HepG2 (cell line): ENCODE data around the gene NOTUM. TPM values are rescaled to one million over a fixed set of nuclear protein-coding genes. Genes with fewer than 3 reads are reported as not detected.

Experiments
- DNMT1 ChIP-seq: sonication (generic); formaldehyde crosslinking; IDR thresholded peaks from 2 replicates; pipeline ENCODE4 v1.5.1; 2020; ENCODE audit warnings: mild to moderate bottlenecking, missing genetic modification reagents
- EED ChIP-seq: sonication (generic); formaldehyde crosslinking; IDR thresholded peaks from 2 replicates; pipeline ENCODE4 v1.5.0; 2020; ENCODE audit warnings: mild to moderate bottlenecking, missing genetic modification reagents
- HNRNPK ChIP-seq: fragments of 200-400 bp; formaldehyde crosslinking; IDR thresholded peaks from 2 replicates; pipeline ENCODE4 v1.6.1; 2018; ENCODE audit warnings: low read length, low read depth, moderate library complexity, mild to moderate bottlenecking; ENCODE audit not compliant: poor library complexity, severe bottlenecking
- KDM2A ChIP-seq: sonication (generic); formaldehyde crosslinking; IDR thresholded peaks from 2 replicates; pipeline ENCODE4 v1.4.0; 2020; ENCODE audit warnings: low read depth, missing genetic modification reagents, borderline replicate concordance
- KLF13 ChIP-seq: sonication (generic); formaldehyde crosslinking; IDR thresholded peaks from 2 replicates; pipeline ENCODE4 v1.4.0; 2020; ENCODE audit warnings: mild to moderate bottlenecking, missing genetic modification reagents
- MTF1 ChIP-seq: sonication (generic); formaldehyde crosslinking; IDR thresholded peaks from 2 replicates; pipeline ENCODE4 v1.5.0; 2020; ENCODE audit warnings: missing genetic modification reagents
- NRL ChIP-seq: sonication (generic); formaldehyde crosslinking; IDR thresholded peaks from 2 replicates; pipeline ENCODE4 v1.5.0; 2020; ENCODE audit warnings: missing genetic modification reagents, mild to moderate bottlenecking, moderate library complexity, borderline replicate concordance
- RXRA ChIP-seq: sonication (generic); formaldehyde crosslinking; IDR thresholded peaks from 2 replicates; pipeline ENCODE4 v1.5.1; 2020; ENCODE audit warnings: missing genetic modification reagents
- SALL1 ChIP-seq: sonication (generic); formaldehyde crosslinking; IDR thresholded peaks from 2 replicates; pipeline ENCODE4 v1.8.0; 2022; ENCODE audit warnings: mild to moderate bottlenecking, missing genetic modification reagents
- TCF7L2 ChIP-seq: IDR thresholded peaks from 2 replicates; pipeline ENCODE4 v1.6.1; 2011; ENCODE audit warnings: mild to moderate bottlenecking, low read depth, low read length, moderate library complexity
- U2AF2 ChIP-seq: fragments of 200-400 bp; formaldehyde crosslinking; IDR thresholded peaks from 2 replicates; pipeline ENCODE4 v1.6.1; 2017; ENCODE audit warnings: low read depth, mild to moderate bottlenecking, low read length
- ZMYM3 ChIP-seq: sonication (generic); formaldehyde crosslinking; IDR thresholded peaks from 2 replicates; pipeline ENCODE4 v1.5.1; 2020; ENCODE audit warnings: mild to moderate bottlenecking, missing genetic modification reagents
- ZNF296 ChIP-seq: sonication (generic); formaldehyde crosslinking; conservative IDR thresholded peaks from 2 replicates; pipeline ENCODE4 v1.5.0; 2020; ENCODE audit warnings: mild to moderate bottlenecking, missing genetic modification reagents
- ZNF337 ChIP-seq: sonication (generic); formaldehyde crosslinking; IDR thresholded peaks from 2 replicates; pipeline ENCODE4 v1.5.1; 2020; ENCODE audit warnings: missing genetic modification reagents, low read depth, mild to moderate bottlenecking, borderline replicate concordance
- ZNF350 ChIP-seq: sonication (generic); formaldehyde crosslinking; IDR thresholded peaks from 2 replicates; pipeline ENCODE4 v1.4.0; 2020; ENCODE audit warnings: mild to moderate bottlenecking, low read depth, missing genetic modification reagents, borderline replicate concordance
- ZNF749 ChIP-seq: sonication (generic); formaldehyde crosslinking; IDR thresholded peaks from 2 replicates; pipeline ENCODE4 v1.8.0; 2022; ENCODE audit warnings: mild to moderate bottlenecking, missing genetic modification reagents, moderate library complexity, borderline replicate concordance
- polyA plus RNA-seq, 8 experiments: library from polyadenylated mRNA; depleted of rRNA in 3 of 8; stranded (reverse) in 7 of 8; unstranded in 1 of 8; fragments of >200 nt; fragmentation: Illumina TruSeq in 4 of 8; extraction: Trizol in 4 of 8; gene quantifications; 2 replicates each; pipeline versions ENCODE4 v1.2.1 to v1.2.3, GENCODE V29; 2011 to 2016; ENCODE audit warnings: low read depth in 4 of 8, missing spikeins in 1 of 8, mixed read lengths in 1 of 8; ENCODE audit not compliant: insufficient read depth in 1 of 8
- total RNA-seq, 5 experiments: library from RNA; depleted of rRNA; stranded (reverse); fragments of >200 nt; fragmentation: Illumina TruSeq; extraction: Trizol; gene quantifications; 2 replicates each; pipeline ENCODE4 v1.2.3, GENCODE V29; 2016; ENCODE audit warnings: low read depth in 1 of 5
- TF ChIP-seq, protein P1 (sequence below): sonication (generic); formaldehyde crosslinking; IDR thresholded peaks from 2 replicates; pipeline ENCODE4 v1.9.0; 2022; ENCODE audit warnings: missing genetic modification reagents, mild to moderate bottlenecking, borderline replicate concordance
- TF ChIP-seq, protein P2 (sequence below): sonication (generic); formaldehyde crosslinking; IDR thresholded peaks from 2 replicates; pipeline ENCODE4 v1.8.1; 2022; ENCODE audit warnings: low read depth, mild to moderate bottlenecking, missing genetic modification reagents
- TF ChIP-seq, protein P3 (sequence below): sonication (generic); formaldehyde crosslinking; IDR thresholded peaks from 2 replicates; pipeline ENCODE4 v1.4.0; 2020; ENCODE audit warnings: mild to moderate bottlenecking, missing genetic modification reagents
- TF ChIP-seq, protein P4 (sequence below): sonication (generic); IDR thresholded peaks from 2 replicates; pipeline ENCODE4 v1.6.1; 2016; ENCODE audit warnings: low read depth, borderline replicate concordance

NOTUM gene
- total and polyA plus RNA-seq, 2 of the 13 experiments (the other 11 are each of a cell fraction or from before 2014, with no cell fraction given), result 150 to 160 TPM

DNA sequence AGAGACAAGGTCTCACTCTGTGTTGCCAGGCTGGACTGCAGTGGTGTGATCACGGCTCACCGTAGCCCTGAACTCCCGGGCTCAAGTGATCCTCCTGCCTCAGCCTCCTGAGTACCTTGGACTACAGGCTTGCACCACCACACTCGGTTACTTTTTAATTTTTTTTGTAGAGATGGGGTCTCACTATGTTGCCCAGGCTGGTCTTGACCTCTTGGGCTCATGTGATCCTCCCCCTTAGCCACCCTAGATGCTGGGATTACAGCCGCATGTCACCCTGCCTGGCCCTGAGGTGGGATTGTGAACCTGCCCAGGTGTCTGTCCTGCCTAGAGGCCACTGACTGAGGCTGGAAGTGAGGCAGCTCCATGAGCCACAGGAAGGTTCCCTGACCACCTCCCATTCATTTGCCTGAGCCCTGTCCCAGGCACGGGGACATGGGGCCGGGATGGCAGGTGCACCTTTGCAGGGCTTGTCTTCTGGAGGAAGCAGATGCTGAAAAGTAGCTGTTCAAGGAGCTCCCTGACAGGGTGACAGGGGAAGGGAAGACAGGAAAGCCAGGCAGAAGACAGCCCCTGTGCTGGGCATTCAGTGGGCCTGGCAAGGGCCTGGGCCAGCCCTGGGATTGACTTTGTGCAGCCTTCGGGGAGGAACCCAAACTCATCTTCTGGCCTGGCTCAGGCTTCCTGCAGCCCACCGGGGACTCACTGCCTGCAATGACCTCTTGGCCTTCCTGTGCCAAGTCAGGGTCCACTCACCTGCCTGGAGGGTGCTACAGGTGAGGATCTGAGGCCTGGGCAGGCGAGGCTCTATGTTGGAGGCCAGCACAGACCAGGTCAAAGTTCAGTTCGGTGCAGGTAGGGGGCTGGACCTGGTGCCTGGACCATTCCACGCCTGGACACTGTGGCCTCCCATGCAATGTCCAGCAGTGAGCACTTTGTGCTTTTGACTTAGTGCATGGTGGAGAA lies 8.1 kb upstream of the NOTUM start (continued):
- TF ChIP-seq ZNF749 (CRISPR knock-in tag) (no peak), KLF13 (CRISPR knock-in tag) (no peak), DNMT1 (CRISPR knock-in tag) (no peak), EED (CRISPR knock-in tag) (0 out of 2 replicates have a peak, but pooled peaks have one; percentile 57), U2AF2 (no peak), ZNF296 (peak; percentile 72), ZMYM3 (CRISPR knock-in tag) (peak; percentile 69), NRL (peak; percentile 57), ZNF337 (0 out of 2 replicates have a peak, but pooled peaks have one; percentile 12), RXRA (peak; percentile 54), TCF7L2 (no peak), MTF1 (no peak), HNRNPK (no peak), KDM2A (CRISPR knock-in tag) (peak; percentile 20; the same call in 1 of the 2 replicates), ZNF350 (CRISPR knock-in tag) (peak; percentile 45; the same call in 1 of the 2 replicates), SALL1 (CRISPR knock-in tag) (peak; percentile 35)
- TF ChIP-seq, protein P1, sequence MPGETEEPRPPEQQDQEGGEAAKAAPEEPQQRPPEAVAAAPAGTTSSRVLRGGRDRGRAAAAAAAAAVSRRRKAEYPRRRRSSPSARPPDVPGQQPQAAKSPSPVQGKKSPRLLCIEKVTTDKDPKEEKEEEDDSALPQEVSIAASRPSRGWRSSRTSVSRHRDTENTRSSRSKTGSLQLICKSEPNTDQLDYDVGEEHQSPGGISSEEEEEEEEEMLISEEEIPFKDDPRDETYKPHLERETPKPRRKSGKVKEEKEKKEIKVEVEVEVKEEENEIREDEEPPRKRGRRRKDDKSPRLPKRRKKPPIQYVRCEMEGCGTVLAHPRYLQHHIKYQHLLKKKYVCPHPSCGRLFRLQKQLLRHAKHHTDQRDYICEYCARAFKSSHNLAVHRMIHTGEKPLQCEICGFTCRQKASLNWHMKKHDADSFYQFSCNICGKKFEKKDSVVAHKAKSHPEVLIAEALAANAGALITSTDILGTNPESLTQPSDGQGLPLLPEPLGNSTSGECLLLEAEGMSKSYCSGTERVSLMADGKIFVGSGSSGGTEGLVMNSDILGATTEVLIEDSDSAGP (CRISPR knock-in tag), result peak; percentile 70
- TF ChIP-seq, protein P2, sequence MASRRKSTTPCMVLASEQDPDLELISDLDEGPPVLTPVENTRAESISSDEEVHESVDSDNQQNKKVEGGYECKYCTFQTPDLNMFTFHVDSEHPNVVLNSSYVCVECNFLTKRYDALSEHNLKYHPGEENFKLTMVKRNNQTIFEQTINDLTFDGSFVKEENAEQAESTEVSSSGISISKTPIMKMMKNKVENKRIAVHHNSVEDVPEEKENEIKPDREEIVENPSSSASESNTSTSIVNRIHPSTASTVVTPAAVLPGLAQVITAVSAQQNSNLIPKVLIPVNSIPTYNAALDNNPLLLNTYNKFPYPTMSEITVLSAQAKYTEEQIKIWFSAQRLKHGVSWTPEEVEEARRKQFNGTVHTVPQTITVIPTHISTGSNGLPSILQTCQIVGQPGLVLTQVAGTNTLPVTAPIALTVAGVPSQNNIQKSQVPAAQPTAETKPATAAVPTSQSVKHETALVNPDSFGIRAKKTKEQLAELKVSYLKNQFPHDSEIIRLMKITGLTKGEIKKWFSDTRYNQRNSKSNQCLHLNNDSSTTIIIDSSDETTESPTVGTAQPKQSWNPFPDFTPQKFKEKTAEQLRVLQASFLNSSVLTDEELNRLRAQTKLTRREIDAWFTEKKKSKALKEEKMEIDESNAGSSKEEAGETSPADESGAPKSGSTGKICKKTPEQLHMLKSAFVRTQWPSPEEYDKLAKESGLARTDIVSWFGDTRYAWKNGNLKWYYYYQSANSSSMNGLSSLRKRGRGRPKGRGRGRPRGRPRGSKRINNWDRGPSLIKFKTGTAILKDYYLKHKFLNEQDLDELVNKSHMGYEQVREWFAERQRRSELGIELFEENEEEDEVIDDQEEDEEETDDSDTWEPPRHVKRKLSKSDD (CRISPR knock-in tag), result 0 out of 2 replicates have a peak, but pooled peaks have one; percentile 30
- TF ChIP-seq, protein P3, sequence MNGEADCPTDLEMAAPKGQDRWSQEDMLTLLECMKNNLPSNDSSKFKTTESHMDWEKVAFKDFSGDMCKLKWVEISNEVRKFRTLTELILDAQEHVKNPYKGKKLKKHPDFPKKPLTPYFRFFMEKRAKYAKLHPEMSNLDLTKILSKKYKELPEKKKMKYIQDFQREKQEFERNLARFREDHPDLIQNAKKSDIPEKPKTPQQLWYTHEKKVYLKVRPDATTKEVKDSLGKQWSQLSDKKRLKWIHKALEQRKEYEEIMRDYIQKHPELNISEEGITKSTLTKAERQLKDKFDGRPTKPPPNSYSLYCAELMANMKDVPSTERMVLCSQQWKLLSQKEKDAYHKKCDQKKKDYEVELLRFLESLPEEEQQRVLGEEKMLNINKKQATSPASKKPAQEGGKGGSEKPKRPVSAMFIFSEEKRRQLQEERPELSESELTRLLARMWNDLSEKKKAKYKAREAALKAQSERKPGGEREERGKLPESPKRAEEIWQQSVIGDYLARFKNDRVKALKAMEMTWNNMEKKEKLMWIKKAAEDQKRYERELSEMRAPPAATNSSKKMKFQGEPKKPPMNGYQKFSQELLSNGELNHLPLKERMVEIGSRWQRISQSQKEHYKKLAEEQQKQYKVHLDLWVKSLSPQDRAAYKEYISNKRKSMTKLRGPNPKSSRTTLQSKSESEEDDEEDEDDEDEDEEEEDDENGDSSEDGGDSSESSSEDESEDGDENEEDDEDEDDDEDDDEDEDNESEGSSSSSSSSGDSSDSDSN (CRISPR knock-in tag), result peak; percentile 64
- TF ChIP-seq, protein P4, sequence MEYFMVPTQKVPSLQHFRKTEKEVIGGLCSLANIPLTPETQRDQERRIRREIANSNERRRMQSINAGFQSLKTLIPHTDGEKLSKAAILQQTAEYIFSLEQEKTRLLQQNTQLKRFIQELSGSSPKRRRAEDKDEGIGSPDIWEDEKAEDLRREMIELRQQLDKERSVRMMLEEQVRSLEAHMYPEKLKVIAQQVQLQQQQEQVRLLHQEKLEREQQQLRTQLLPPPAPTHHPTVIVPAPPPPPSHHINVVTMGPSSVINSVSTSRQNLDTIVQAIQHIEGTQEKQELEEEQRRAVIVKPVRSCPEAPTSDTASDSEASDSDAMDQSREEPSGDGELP, result peak; percentile 35; the same call in 1 of the 2 replicates
